PC-3 (cell line): ENCODE data around the gene ALDH8A1.

Source experiments
- CTCF ChIP-seq: fragments of 300-600 bp; sonication (generic); conservative IDR thresholded peaks from 2 replicates; pipeline ENCODE4 v1.5.1; 2017; ENCODE audit warnings: antibody characterized with exemption, low read depth, mild to moderate bottlenecking, low read length
- EZH2 ChIP-seq: fragments of 300-600 bp; sonication (generic); IDR thresholded peaks from one replicate; pipeline ENCODE4 v1.6.1; 2017; ENCODE audit warnings: antibody characterized with exemption, mild to moderate bottlenecking, low read length; ENCODE audit not compliant: unreplicated experiment
- EZH2phosphoT487 ChIP-seq: fragments of 300-600 bp; sonication (generic); IDR thresholded peaks from 2 replicates; pipeline ENCODE4 v1.6.1; 2018; ENCODE audit warnings: mild to moderate bottlenecking, antibody characterized with exemption, low read length, borderline replicate concordance

- TF ChIP-seq CTCF: no peak
- TF ChIP-seq EZH2: no peak
- TF ChIP-seq EZH2phosphoT487: no peak
Observed at GRCh38 chr6:134983823-134984222, 33.9 kb upstream of the ALDH8A1 start.
